LNCaP clone FGC (cell line): ENCODE data around the gene RAB22A.

Experiments
- DNase-seq: peaks from one replicate; pipeline ENCODE4 v3.0.0-alpha.2; 2011; ENCODE audit warnings: low read depth
- H3K4me3 ChIP-seq: 2 replicates; pipeline ENCODE4 v1.5.1; 2011; ENCODE audit warnings: mild to moderate bottlenecking, low read depth, low read length, control low read depth
- TF ChIP-seq, protein P1 (sequence below): IDR thresholded peaks from 2 replicates; pipeline ENCODE4 v1.5.1; 2012; ENCODE audit warnings: mild to moderate bottlenecking; ENCODE audit not compliant: control insufficient read depth, insufficient read depth; ENCODE audit errors: extremely low read depth

The RAB22A gene

DNA sequence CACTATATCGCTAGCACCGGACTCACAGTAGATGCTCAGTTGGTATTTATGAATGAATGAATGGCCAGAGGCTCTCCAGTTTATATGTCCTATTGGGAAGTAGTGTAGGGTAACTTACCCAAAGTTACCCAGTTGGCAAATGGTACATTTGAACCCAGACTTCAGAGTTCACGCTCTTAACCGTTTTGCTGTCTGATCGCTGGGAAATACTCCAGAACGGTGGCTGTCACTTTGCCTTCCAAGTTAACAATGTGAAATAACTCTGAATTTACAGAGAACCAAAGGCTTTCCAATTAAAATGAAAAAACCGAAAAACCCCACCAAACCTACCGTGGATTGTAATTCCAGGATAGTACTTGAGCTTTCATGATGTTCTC lies 81.1 kb downstream of the RAB22A start:
- peak overlapping the region; percentile 88 for H3K4me3 ChIP-seq
- no peak for DNase-seq
- TF ChIP-seq, protein P1, sequence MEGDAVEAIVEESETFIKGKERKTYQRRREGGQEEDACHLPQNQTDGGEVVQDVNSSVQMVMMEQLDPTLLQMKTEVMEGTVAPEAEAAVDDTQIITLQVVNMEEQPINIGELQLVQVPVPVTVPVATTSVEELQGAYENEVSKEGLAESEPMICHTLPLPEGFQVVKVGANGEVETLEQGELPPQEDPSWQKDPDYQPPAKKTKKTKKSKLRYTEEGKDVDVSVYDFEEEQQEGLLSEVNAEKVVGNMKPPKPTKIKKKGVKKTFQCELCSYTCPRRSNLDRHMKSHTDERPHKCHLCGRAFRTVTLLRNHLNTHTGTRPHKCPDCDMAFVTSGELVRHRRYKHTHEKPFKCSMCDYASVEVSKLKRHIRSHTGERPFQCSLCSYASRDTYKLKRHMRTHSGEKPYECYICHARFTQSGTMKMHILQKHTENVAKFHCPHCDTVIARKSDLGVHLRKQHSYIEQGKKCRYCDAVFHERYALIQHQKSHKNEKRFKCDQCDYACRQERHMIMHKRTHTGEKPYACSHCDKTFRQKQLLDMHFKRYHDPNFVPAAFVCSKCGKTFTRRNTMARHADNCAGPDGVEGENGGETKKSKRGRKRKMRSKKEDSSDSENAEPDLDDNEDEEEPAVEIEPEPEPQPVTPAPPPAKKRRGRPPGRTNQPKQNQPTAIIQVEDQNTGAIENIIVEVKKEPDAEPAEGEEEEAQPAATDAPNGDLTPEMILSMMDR: no peak

- no peak overlapping the region for H3K4me3 ChIP-seq
- no peak for DNase-seq
- TF ChIP-seq, protein P1: no peak
Observed at GRCh38 chr20:58392286-58392685, 82.8 kb downstream of the RAB22A start.

GRCh38 chr20:58393299-58393698 lies 83.8 kb downstream of the RAB22A start:
- no peak overlapping the region for H3K4me3 ChIP-seq
- TF ChIP-seq, protein P1: no peak
- DNase-seq: no peak

- TF ChIP-seq, protein P1: no peak
- no peak for DNase-seq
- H3K4me3 ChIP-seq: no peak overlapping the region
Observed at GRCh38 chr20:58394801-58395200, 85.3 kb downstream of the RAB22A start.

DNA sequence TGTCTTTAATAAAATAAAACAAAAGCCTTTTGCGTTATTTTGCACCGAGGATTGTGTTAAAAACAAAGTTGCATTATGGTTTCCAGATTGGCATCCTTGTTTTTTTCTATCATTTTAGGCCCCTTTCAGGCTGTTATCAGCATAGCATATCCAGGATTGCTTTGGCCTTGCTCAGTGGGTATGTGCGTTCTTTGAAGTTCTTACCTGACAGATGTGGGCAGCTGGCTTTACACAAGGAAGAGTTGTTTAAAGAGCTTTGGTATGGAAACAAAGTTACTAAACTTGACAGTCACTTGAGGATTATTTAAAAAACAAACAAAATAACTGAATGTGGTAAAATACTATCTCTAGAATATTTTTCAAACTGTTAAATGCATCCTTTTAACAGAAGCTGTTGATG lies 86.1 kb downstream of the RAB22A start:
- TF ChIP-seq, protein P1: no peak
- no peak overlapping the region for H3K4me3 ChIP-seq
- no peak for DNase-seq

DNA sequence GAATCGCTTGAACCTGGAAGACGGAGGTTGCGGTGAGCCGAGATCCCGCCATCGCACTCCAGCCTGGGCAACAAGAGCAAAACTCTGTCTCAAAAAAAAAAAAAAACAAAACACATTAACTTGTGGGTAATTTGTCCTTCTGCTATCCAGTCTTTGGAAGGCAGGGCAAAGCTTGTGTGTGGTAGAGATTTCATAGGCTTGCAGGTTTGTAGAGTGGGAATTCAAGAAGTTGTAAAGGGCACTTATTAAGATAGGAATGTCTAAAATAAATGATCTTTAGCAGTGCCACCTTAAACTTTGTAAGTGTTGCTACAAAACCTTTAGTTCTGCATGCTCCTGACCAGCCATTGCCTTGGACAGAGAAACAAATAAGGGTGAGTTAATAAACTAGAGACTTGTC lies 87.9 kb downstream of the RAB22A start:
- no peak for DNase-seq
- no peak overlapping the region for H3K4me3 ChIP-seq
- TF ChIP-seq, protein P1: no peak

DNA sequence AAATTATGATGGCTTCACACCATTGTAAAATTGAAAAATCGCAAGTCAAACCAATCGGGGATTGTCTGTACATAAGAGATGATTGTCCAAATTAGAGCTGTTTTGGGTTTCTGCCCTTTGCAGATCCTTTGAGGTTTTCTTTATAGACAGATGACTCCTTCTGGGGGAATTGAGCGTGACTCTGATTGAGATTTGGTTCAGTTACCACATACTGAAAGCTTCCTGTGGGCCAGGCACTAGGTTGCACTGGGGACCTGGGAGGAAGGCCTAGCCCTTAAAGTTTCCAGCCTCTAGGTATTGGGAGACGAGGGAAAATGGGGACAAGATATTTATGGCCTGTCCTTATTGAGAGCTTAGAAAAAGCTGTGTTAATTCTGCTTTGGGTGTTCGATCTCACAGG lies 88.7 kb downstream of the RAB22A start:
- TF ChIP-seq, protein P1: no peak
- no peak for DNase-seq
- no peak overlapping the region for H3K4me3 ChIP-seq
